CD4-positive, alpha-beta T cell treated with Interleukin-6 for 4 hours (primary cell): ENCODE results near the gene TLE5.
A peak's percentile ranks its signal among the peaks of the same experiment; 100 is the strongest.

Source experiments
- DNase-seq: peaks from one replicate; pipeline ENCODE4 v3.0.0-alpha.2; 2020; ENCODE audit warnings: mixed read lengths

TLE5 gene

DNA sequence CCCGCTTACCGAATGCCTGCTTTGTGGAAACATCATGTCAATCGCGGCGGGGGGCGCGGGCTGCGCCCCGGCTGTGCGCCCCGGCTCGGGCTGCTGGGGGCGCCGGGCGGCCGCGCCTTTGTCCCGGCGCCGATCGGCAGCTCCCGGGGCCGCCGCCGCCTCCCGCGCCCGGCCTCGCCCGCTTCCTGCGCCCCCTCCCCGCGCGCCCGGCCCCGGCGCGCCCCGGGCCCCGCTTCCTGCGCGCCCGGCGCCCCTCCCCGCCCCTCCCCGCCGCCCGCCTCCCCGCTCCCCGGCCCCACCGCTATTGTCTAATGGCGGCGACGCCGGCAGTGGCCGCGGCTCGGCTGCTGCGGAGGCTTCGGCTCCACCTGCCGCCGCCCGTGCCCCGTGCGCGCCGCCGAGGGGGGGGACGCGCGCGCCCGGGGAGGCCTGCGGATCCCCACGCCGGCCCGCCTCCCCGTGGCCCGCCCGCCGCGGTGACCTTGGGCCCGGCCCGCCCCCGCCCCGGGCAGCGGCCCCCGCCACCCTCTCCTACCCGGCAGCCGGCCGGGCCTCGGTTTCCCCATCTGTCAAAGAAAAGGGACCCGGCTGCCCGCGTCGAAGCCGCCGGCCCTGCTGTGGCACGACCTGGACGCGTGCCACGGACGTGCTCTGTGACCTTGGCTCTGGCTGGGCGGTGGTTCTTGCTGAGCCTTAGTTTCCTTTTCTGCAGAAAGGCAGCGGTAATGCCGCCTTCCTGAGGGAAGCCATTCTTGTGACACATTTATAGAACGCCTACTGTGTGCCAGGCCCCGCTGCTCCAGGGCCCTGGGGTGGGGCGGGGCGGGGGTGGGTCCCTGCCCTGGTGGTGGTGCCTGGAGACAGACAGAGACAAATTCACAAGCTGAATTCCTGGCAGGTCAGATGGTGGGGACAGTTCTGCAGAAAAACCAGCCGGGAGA, at the start of gene TLE5:
TSS of gene TLE5 (minus strand) at position 331 of the 941 bp plus-strand sequence. CDS start at position 36, 295 bp downstream.
- peak; percentile 86 for DNase-seq

DNA sequence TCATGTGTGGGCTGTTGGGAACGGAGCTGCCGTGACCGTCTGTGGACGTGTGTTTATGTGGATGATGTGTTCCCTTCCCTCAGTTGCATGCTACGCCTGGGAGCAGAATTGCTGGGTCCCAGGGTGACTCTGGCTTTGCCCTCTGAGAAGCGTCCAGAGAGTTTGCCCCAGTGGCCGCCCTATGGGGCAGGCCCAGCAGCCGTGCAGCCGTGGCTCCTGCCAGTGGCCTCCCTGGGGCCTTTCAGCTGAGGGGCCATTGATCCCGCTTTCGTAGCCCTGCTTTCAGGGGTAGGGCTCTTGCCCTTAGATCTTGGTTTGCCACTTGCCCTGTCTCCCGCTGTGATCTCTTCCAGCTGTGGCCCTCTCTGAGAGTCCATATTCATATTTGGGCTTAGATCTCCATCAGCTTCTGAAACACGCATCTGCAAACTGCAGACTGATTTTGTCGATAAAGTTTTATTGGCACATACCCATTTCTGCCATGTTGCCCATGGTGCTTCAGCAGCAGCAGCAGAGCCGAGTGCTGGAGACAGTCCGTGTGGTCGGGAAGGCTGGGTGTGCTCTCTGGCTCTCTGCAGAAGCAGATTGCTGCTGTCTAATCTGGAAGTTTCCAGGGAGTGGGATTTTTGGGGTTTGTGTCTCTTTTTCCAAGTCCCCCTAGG, 49.4 kb upstream of the TLE5 start:
- no peak for DNase-seq

GRCh38 chr19:3110126-3110825, 48.0 kb upstream of the TLE5 start:
- no peak for DNase-seq

GRCh38 chr19:3109491-3109890, 47.2 kb upstream of the TLE5 start:
- no peak for DNase-seq

DNA sequence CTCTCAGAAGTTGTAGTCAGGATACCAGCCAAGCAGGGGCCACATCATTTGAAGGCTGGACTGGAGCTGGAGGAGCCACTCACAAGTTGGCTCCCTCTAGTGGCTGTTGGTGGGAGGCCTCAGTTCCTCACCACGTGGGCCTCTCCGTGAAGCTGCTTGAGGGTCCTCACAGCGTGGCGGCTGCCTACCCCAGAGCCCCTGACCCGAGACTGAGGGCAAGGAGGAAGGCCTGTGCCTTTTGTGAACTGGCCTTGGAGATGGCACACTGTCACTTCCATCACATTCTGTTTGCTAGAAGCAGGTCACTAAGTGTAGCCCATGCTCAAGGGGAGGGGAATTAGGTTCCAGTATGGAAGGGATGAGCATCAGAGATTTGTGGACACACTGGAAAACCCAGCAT, 46.5 kb upstream of the TLE5 start:
- peak; percentile 79 for DNase-seq

DNA sequence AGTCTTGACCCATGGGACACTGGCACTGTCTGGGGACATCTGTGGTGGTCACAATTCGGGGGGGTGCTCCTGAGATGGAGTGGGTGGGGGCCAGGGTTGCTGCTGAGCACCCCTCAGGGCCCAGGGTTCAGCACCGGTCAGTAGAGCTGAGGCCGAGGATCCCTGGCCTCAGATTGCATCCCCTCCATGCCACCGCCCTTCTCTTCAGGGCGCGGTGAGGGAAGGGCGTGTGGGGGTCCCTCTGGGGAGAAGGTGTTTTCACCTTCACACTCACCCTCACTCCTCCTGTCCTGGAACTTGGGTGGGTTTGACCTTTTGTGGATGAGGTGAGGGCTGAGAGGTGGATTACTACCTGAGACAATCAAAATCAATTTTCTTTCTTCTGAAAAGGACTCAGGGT, 45.4 kb upstream of the TLE5 start:
- DNase-seq = no peak

DNA sequence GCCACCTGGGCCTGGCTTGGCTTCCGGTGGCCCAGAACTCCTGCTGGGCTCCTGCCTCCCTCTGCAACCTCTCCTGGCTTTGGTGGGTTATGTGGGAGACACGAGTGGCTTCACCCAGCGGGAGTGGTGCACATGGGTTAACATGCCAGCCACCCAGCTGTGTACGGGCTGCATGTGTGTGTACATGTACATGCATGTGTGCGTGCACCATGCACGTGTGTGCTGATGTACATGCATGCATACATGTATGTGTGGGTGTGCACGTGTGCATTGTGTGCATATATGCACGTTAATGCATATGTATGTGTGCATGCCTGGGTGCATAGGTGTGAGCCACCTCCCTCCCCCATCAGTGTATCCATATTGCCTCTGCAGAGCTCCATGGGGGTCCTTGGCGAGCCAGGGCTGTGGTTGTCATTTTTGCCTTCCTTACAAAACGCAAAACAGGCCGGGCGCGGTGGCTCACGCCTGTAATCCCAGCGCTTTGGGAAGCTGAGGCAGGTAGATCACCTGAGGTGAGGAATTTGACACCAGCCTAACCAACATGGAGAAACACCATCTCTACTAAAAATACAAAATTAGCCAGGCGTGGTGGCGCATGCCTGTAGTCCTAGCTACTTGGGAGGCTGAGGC, 44.3 kb upstream of the TLE5 start:
- no peak for DNase-seq

- no peak for DNase-seq
These were observed 43.6 kb upstream of the TLE5 start for GRCh38 chr19:3105641-3106508.

- DNase-seq = no peak
These were observed 42.4 kb upstream of the TLE5 start for GRCh38 chr19:3104708-3104983.

DNA sequence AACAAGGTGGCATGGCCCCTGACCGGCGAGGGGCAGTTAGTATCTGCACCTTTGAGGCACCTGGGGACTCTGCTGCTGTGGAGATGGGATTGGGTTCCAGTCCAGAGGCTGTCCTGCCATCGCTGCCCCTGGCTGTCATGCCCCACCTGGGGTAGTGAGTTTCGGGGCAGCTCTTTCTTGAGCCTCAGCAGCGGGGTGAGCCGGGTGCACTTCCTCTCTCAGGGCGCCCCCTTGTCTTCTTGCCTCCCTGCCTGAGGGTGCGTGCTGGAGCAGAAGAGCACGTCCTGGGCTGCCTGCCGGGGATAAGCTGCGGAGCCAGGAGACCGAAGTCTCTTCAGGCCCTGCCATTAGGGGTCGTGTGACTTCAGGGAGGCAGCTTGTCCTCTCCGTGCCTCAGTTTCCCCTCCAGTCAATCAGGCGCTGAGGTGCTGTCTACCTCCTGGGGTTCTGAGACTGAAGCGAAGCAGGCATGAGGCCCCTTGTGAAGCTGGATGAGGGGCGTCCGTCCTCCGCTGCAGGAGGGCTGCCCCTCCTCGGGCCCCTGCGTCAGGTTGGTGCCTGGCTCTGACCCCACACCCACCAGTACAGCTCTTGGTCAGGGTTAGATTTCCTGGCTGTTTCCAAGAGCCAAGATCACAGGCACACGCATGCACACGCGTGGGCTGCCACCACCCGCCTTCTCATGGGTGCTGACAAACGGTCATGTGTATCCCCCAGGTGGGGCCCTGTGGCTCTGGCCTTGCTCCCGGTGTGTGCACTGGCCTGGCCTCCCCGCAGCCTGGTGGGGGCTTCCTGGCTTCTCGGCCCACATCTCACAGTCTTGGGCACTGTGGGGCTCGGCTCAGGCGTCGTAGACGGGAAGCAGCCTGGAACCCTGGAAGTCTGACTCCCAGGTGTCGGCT, 40.2 kb upstream of the TLE5 start:
- DNase-seq = no peak

- DNase-seq = no peak
These were observed 38.7 kb upstream of the TLE5 start for GRCh38 chr19:3100747-3101730.

DNA sequence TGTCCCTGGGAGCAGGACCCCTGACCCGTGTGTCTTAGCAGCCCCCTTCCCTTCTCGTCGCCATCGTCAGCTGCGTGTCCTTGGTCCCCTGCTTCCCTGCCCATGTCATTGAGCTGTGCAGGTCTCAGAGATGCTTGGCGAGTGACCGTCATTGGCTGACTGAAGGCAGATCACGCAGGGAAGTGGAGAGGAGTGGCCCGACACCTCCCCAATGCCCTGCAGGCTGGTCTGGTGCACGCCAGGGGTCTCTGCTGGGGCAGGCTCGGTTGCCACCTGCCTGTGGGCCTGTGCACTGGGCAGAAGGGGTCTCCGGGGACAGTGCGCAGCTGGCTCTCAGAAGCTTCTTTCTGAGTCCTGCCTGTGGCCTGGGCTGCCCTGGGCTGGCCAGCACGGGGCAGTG, 38.0 kb upstream of the TLE5 start:
- DNase-seq = no peak

DNA sequence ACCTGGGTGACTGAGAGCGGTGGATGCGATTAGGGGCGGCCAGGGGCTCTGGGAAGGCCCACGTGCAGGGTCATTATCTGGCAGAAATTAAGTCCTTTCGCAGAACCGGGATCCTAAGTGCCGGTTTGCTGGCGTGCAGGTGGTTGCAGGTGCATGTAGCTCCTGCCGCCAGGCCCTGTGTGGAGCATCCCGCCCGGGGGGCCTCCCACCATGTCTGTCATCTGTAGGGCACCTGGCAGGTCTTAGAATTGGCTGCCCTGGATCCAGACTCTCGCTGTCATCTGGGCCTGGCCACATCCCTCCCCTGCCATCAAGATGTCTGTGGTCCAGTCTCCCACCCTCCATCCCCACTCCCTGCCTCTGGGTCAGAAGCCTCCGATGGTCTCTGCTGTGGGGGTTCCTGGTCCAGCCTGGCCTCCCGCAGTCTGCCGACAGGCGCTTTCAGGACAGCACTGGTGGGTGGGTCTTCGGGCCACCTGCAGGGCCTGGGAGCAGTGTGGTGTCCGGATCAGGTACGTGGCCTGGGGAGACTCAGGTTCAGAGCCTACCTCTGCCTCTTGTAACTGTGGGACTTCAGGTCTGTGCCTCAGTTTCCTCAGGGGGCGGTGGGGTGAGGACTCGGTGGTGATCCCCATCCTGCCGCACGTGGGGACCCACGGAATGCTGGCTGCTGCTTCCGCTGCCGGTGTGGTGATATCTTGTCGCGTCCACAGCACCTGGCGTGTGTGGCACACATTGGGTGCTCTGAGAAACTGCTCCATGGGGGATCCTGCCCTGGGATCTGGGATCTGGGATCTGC, 37.3 kb upstream of the TLE5 start:
- no peak for DNase-seq

GRCh38 chr19:3098515-3099346, 36.4 kb upstream of the TLE5 start:
- DNase-seq = peak; percentile 50

DNA sequence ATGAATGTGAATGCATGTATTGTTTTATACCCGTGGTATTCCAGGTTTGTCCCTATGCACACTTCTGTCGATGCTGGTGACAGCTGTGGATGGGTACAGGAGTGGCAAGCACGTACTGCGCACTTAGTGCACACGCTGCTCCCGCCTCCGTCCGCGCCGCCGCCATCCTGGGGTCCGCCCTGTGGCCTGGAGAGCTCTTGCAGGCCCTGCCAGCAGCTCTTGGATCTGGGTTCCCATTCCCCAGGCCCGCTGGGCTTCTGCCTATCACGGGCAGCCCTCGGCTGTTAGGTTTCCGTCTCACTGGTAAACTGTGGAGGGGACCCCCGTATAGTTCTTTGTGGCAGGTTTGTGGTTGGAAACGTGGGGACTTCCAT, 35.8 kb upstream of the TLE5 start:
- DNase-seq = no peak

- DNase-seq = no peak
These were observed 35.2 kb upstream of the TLE5 start for GRCh38 chr19:3097442-3097871.

- no peak for DNase-seq
These were observed 34.6 kb upstream of the TLE5 start for GRCh38 chr19:3096902-3097326.

- DNase-seq = no peak
These were observed 34.1 kb upstream of the TLE5 start for GRCh38 chr19:3096267-3096901.
